Activated CD4-positive, CD25-positive, alpha-beta regulatory T cell treated with anti-CD3 and anti-CD28 coated beads, Interleukin-2, amount 50 U/mL, for 24 hours (primary cell): Measurements from ENCODE around the gene FSTL5.

Experiments used
- ATAC-seq, 2 donors: fragments of 150-1000 bp; cut with Tn5 transposase; one replicate each; pipeline ENCODE4 v1.10.0; 2021; ENCODE audit warnings: mild to moderate bottlenecking in 1 of 2, moderate library complexity in 1 of 2

FSTL5 gene

DNA sequence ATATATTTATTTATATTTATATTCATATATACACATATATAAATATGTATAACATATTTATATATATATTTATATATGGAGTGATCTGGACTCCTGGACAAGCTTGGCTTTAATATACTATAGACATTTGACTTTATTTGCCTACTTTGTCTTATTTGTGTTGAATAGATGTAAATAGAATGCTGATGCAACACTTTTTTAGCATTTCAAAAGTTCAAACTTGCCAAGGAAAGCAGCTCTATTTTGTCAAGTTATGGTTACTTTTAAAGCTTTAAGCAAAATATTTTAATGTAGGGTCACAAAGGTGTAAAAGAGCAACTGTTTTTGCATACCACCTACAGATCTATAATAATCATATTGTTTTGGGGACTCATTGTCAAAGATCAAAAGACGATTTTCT, 61.1 kb downstream of the FSTL5 start:
- no peak for ATAC-seq

GRCh38 chr4:162101337-162101736, 62.5 kb downstream of the FSTL5 start:
- ATAC-seq = no peak

GRCh38 chr4:162075726-162076125, 88.1 kb downstream of the FSTL5 start:
- ATAC-seq = no peak

- no peak for ATAC-seq
These were observed 102.6 kb downstream of the FSTL5 start for GRCh38 chr4:162061214-162061613.

DNA sequence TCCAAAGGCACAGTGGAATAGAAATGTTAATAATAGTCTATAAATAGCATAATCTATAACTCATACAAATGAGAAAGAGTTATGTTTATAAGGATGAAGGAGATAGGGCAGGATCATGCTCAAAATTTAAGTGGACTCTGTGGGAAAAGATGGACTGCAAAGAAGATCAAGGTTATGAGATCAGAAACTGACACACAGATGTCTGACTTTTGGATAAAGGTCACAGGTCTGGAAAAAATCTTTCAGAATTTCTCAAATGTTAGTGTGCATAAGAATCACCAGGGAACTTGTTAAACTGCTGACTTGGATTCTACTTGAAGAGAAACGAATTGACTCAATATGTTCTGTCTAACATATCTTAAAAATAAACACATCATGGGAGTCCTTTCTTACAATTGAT, 104.1 kb downstream of the FSTL5 start:
- no peak for ATAC-seq

GRCh38 chr4:162056990-162057389, 106.8 kb downstream of the FSTL5 start:
- no peak for ATAC-seq

DNA sequence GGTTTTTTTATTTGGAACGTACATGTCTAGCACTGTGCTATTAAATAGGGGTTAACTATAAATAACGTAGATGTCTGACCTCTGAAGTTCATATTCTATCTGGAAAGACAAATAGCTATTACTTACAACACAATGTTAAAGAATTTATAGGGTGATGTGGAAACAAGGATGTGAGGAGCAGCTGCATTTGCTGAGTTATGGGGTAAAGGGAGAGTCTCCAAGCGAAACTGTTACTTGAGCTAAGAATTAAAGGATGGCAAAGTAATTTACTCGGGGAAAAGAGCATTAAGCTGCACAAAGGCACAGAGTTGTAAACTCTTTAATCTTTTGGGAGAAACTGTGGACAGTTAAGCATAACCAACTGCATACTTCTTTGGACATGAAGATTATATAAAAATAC, 117.7 kb downstream of the FSTL5 start:
- no peak for ATAC-seq

DNA sequence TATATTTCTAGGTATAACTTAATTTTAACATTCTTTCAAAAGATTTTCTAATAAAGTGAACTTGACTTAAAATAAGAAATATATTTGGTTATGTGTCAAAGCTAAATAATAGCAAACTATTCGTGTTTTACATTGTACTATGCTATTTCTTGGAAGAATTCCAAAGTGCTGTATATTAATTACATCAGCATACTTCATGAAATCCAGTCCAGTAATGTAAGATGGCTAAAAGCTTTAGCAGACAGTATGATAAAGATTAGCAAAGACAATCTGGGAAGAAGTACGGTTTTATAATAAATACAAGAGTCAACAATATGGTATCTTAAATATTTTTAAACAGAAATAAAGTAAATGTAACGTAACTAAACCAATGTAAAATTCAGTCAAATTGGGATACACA, 125.7 kb downstream of the FSTL5 start:
- no peak for ATAC-seq

DNA sequence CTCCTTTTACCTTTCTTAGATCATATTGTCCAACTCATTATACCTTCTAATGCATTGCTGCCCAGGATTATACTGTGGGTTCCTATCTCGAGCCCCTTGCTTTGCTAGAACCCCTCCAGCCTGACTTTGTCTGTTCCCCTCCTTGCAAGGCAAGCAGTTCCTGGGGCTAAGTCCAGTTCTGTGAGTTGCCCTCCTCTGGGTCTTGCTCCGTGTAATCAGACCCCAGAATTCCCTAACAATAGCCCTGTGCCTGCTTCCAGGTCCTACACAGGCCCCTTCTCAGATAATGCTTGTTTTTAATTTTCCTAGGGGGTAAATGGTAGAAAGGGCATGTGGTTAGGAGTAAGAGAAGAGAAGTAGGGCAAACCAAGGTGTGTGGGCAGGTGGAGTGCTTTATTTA, 145.9 kb downstream of the FSTL5 start:
- ATAC-seq = no peak

- ATAC-seq = no peak
These were observed 146.8 kb downstream of the FSTL5 start for GRCh38 chr4:162016991-162017390.

DNA sequence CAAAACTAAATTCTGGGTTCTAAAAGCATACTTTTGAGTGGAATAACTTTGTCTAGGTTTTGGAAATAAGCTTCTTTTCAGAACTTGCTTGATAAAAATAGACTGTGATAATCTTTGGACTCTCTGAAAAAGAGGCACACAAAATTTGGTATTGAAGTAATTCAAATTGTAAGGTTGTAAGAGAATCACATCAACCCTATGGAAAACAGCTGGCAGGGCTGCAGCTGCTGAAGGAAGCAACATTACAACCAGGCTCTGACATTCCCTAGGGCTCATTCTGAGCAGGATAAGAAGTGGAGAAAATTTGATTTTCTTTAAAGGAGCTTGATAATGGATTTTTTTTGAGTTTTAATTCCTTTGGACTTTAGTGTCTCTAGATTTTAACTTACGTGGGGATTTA, 147.6 kb downstream of the FSTL5 start:
- ATAC-seq = no peak

GRCh38 chr4:162015090-162015489, 148.7 kb downstream of the FSTL5 start:
- ATAC-seq = no peak

- ATAC-seq = no peak
These were observed 152.7 kb downstream of the FSTL5 start for GRCh38 chr4:162011089-162011488.

- ATAC-seq = no peak
These were observed 153.4 kb downstream of the FSTL5 start for GRCh38 chr4:162010362-162010761.

DNA sequence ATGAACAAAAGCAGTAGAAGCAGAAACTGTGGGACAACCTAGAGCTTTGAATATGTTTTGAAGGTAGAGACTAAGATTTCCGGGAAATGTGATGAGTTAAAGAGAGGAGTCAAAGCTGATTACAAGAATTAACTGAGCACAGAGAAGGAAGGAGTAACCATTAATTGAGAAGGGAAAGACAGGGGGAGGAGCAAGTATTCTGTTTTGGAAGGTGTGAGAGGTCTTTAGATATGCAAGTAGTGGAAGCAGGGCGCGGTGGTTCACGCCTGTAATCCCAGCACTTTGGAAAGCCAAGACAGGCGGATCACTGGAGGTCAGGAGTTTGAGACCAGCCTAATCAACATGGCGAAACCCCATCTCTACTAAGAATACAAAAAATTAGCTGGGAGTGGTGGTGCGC, 171.5 kb downstream of the FSTL5 start:
- ATAC-seq = no peak

DNA sequence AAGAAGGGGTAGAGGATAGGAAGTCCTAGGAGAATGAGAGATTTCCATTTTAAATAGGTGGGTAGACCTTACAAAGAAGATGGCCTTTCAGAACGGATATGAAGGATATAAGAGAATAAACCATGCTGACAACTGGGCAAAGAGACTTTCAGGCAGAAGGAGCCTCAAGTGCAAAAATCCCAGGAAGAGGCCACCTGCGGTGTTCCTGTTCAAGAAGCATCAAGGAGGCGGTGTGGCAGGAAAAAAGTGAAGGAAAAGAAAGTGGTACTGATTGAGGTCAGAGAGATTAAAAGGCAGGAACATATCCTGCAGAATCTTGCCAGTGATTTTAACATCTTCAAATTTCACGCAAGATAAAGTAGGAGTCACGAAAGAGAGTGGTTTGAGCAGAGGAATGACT, 172.0 kb downstream of the FSTL5 start:
- no peak for ATAC-seq

DNA sequence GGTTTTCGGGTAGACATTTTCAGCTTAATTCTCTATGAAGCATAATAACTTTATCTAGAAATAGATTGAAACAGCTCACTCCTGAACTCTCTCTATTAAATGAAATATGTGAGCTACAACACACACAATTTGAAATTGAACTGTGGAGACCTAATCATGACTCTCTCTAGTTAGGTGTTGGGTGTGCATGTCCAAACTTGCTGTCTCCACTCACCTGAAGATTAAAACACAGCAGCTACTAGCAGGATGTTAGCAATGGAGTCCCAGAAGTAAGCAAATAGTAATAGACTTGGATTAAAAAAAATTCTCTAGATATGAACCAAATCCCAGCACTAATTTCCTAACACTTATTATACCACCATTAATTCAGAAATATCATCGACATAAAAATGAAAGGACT, 173.1 kb downstream of the FSTL5 start:
- no peak for ATAC-seq

- no peak for ATAC-seq
These were observed 174.9 kb downstream of the FSTL5 start for GRCh38 chr4:161988946-161989345.

DNA sequence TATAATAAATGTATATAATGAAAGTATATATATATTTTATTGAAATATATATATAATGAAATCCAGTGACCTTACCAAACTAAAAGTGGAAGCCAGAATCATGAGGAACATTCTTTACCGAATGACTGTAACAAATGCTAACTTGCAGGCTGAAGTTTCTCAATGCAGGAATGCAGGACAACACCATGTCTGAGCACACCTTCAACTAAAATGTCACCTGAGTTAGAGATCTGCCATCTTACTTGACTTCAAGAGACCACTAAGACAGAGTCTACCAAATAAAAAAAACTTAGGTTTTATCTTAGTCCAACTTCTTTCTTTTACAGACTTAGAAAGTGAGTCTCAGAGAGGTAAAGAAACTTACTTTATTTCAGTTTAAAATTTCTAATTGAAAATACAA, 176.2 kb downstream of the FSTL5 start:
- no peak for ATAC-seq

- ATAC-seq = no peak
These were observed 211.4 kb downstream of the FSTL5 start for GRCh38 chr4:161952382-161952781.

DNA sequence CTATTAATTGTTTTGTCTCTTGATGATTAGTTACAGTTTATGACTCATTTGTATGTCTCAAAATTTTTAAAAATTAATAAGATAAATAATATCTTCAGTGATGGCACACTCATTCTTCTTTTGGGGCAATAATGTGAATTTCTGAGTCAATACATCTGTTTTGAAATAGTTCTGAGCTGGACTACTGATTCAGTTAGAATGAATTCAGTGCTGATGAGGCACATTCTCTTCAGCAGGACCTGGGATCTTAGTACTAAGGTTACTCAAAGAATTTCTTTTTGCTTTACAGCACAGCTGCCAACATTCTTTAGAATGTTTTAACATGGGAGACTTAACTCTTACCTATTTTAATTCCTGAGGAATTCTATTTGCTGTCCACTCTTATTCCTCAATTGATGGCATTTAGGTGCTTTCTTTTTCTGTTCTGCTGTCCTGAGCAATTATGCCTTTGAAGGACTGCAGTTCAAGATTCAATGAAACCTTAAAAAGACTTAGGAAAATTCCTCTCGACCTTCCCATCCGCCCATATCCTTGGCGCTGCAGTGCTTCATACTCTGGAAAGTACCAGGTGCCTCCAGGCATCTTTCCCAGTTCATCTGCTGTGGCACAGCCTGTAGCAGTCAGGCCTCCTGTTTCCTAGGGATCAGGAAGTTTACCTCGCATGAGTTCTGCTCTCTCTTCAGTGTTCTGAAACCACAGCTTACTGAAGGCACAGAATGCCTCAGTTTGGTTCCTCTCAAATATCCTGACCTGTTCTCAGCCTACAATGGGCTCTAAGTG, 213.7 kb downstream of the FSTL5 start:
- ATAC-seq = no peak

GRCh38 chr4:161948026-161948770, 215.6 kb downstream of the FSTL5 start:
- ATAC-seq = no peak

DNA sequence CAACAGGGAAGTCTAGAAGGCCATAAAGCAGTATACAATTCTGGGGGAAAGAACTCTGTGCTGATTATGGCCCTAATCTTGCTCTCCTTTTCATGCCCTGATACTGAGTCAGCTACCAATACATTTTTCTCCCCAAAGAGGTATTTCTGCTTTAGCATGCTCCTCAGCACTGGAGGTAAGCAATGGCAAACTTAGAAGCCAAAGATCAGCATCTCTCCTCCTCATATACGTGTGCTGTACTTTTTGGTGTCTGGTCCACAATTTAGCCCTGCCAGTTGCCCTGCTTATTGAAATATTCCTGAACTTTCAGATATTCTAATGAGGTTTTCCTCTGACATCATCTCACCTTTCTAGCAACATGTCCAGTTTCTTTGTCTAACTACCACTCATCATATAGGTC, 226.2 kb downstream of the FSTL5 start:
- no peak for ATAC-seq
